HepG2 (cell line): ENCODE results near the gene CCND1. TPM values are rescaled to one million over a fixed set of nuclear protein-coding genes. Genes with fewer than 3 reads are reported as not detected.

Source experiments
- ATAC-seq: fragments of 200-7000 bp; cut with Tn5 transposase; 3 replicates; pipeline ENCODE4 v1.9.1; 2020; ENCODE audit warnings: mild to moderate bottlenecking, moderate library complexity
- BruUV-seq: library from RNA; stranded (reverse); fragments of 400-500 nt; replicated peaks from 2 replicates; lab custom pipeline; 2021; lab: Mats Ljungman, UMichigan
- CTCF ChIA-PET: fragments of 300-600 bp; formaldehyde crosslinking; extraction: SDS; loops from one replicate; lab custom pipeline; 2021; ENCODE audit warnings: low total read pairs, inconsistent platforms, low intra/inter-chr PET ratio; lab: Yijun Ruan, JAX
- POLR2A ChIA-PET: fragments of 350-600 bp; sonication (Branson Sonifier 250); formaldehyde crosslinking; loops from one replicate; lab custom pipeline; 2020; ENCODE audit warnings: antibody characterized with exemption, inconsistent platforms; lab: Yijun Ruan, JAX
- DNase-seq: peaks from one replicate; pipeline ENCODE4 v3.0.0-alpha.2; 2015; ENCODE audit warnings: low spot score
- FAIRE-seq: peaks from 3 replicates; lab custom pipeline; 2011; peaks lifted over from hg19 to GRCh38; lab: Jason Lieb, UNC
- H2AFZ ChIP-seq: one replicate; pipeline ENCODE4 v1.6.1; 2011; ENCODE audit warnings: low read length, inconsistent platforms
- H3K27ac ChIP-seq: fragments of 300-600 bp; 3 replicates; pipeline ENCODE4 v1.8.0; 2011; ENCODE audit warnings: mixed run types, mild to moderate bottlenecking, mixed read lengths, low read length, inconsistent platforms; ENCODE audit not compliant: insufficient read depth; ENCODE audit errors: extremely low read length
- H3K27me3 ChIP-seq, 2 experiments: fragments of 200-600 bp in 1 of 2; 2 replicates in 1 of 2; 3 replicates in 1 of 2; pipeline versions ENCODE4 v1.6.0 to v1.8.0; 2011; ENCODE audit warnings: low read length in 2 of 2, mild to moderate bottlenecking in 2 of 2, moderate library complexity in 2 of 2, inconsistent platforms in 1 of 2; ENCODE audit not compliant: insufficient read depth in 2 of 2, control insufficient read depth in 1 of 2
- H3K36me3 ChIP-seq, 2 experiments: fragments of 200-600 bp in 1 of 2; replicated peaks in 1 of 2; 2 replicates in 1 of 2; 3 replicates in 1 of 2; pipeline versions ENCODE4 v1.5.1 to v1.8.0; 2011; ENCODE audit warnings: low read length in 2 of 2, inconsistent platforms in 1 of 2; ENCODE audit not compliant: insufficient read depth in 2 of 2, control insufficient read depth in 1 of 2
- H3K4me1 ChIP-seq: 2 replicates; pipeline ENCODE4 v1.5.1; 2012; ENCODE audit warnings: low read length, inconsistent platforms; ENCODE audit not compliant: insufficient read depth
- H3K4me2 ChIP-seq: 2 replicates; pipeline ENCODE4 v1.6.0; 2011; ENCODE audit warnings: low read depth, low read length, inconsistent platforms
- H3K4me3 ChIP-seq, 3 experiments: fragments of 200-600 bp in 1 of 3; sonication (generic), shearing (Covaris generic) in 1 of 3; replicated peaks in 1 of 3; 2 replicates each; pipeline ENCODE4 v1.5.1; 2011 to 2016; ENCODE audit warnings: low read length in 3 of 3, inconsistent platforms in 2 of 3, low read depth in 2 of 3, mild to moderate bottlenecking in 2 of 3, control low read depth in 1 of 3, mixed read lengths in 1 of 3; ENCODE audit not compliant: insufficient read depth in 1 of 3
- H3K79me2 ChIP-seq: one replicate; pipeline ENCODE4 v1.6.1; 2011; ENCODE audit warnings: low read length, inconsistent platforms; ENCODE audit not compliant: insufficient read depth
- H3K9ac ChIP-seq: 2 replicates; pipeline ENCODE4 v1.6.0; 2011; ENCODE audit warnings: mild to moderate bottlenecking, low read depth, low read length, inconsistent platforms; ENCODE audit not compliant: insufficient read depth
- H3K9me3 ChIP-seq: 2 replicates; pipeline ENCODE4 v1.5.1; 2012; ENCODE audit warnings: mild to moderate bottlenecking, low read length
- H4K20me1 ChIP-seq: 2 replicates; pipeline ENCODE4 v1.6.0; 2011; ENCODE audit warnings: inconsistent platforms, mild to moderate bottlenecking, low read length, moderate library complexity; ENCODE audit not compliant: insufficient read depth
- ETV5 ChIP-seq: IDR thresholded peaks from 2 replicates; pipeline ENCODE4 v1.6.1; 2018; ENCODE audit warnings: missing biosample characterization, missing genetic modification reagents, inconsistent platforms, borderline replicate concordance
- FLYWCH1 ChIP-seq: sonication (generic); formaldehyde crosslinking; IDR thresholded peaks from 2 replicates; pipeline ENCODE4 v1.8.1; 2023; ENCODE audit warnings: mild to moderate bottlenecking, missing genetic modification reagents
- HNRNPLL ChIP-seq: fragments of 200-400 bp; formaldehyde crosslinking; IDR thresholded peaks from 2 replicates; pipeline ENCODE4 v1.6.1; 2017; ENCODE audit warnings: mild to moderate bottlenecking, low read depth, low read length; ENCODE audit not compliant: poor library complexity, severe bottlenecking
- KAT7 ChIP-seq: IDR thresholded peaks from 2 replicates; pipeline ENCODE4 v1.6.1; 2018; ENCODE audit warnings: borderline replicate concordance, missing compliant biosample characterization
- MED8 ChIP-seq: sonication (generic); formaldehyde crosslinking; IDR thresholded peaks from 2 replicates; pipeline ENCODE4 v1.8.1; 2023; ENCODE audit warnings: mild to moderate bottlenecking, missing genetic modification reagents; ENCODE audit not compliant: insufficient replicate concordance
- NFKBIZ ChIP-seq: IDR thresholded peaks from 2 replicates; pipeline ENCODE4 v1.6.1; 2018; ENCODE audit warnings: missing genetic modification reagents, missing compliant biosample characterization
- PAX8 ChIP-seq: sonication (generic); formaldehyde crosslinking; IDR thresholded peaks from 2 replicates; pipeline ENCODE4 v1.8.0; 2022; ENCODE audit warnings: mild to moderate bottlenecking, missing genetic modification reagents, borderline replicate concordance
- SIX1 ChIP-seq: sonication (generic); formaldehyde crosslinking; IDR thresholded peaks from 2 replicates; pipeline ENCODE4 v1.4.0; 2020; ENCODE audit warnings: missing genetic modification reagents, borderline replicate concordance
- SSRP1 ChIP-seq: IDR thresholded peaks from 2 replicates; pipeline ENCODE4 v1.6.1; 2016; ENCODE audit warnings: control low read depth
- ZFYVE20 ChIP-seq: sonication (generic); formaldehyde crosslinking; IDR thresholded peaks from 2 replicates; pipeline ENCODE4 v1.8.0; 2023; ENCODE audit warnings: low read depth, mild to moderate bottlenecking, moderate library complexity, missing genetic modification reagents, borderline replicate concordance
- ZNF124 ChIP-seq: sonication (generic); formaldehyde crosslinking; IDR thresholded peaks from 2 replicates; pipeline ENCODE4 v1.4.0; 2020; ENCODE audit warnings: missing genetic modification reagents
- ZNF143 ChIP-seq: sonication (generic); formaldehyde crosslinking; IDR thresholded peaks from 2 replicates; pipeline ENCODE4 v1.4.0; 2020; ENCODE audit warnings: missing genetic modification reagents
- ZNF24 ChIP-seq: fragments of 450-650 bp; IDR thresholded peaks from 2 replicates; pipeline ENCODE4 v1.6.1; 2017; ENCODE audit warnings: antibody characterized with exemption, mild to moderate bottlenecking
- ZNF512 ChIP-seq: sonication (generic); formaldehyde crosslinking; IDR thresholded peaks from 2 replicates; pipeline ENCODE4 v1.4.0; 2020; ENCODE audit warnings: mild to moderate bottlenecking, missing genetic modification reagents
- ZNF567 ChIP-seq: sonication (generic); formaldehyde crosslinking; IDR thresholded peaks from 2 replicates; pipeline ENCODE4 v1.8.1; 2023; ENCODE audit warnings: mild to moderate bottlenecking, missing genetic modification reagents, borderline replicate concordance
- ZNF614 ChIP-seq: IDR thresholded peaks from 2 replicates; pipeline ENCODE4 v1.6.1; 2018; ENCODE audit warnings: missing biosample characterization, missing genetic modification reagents, inconsistent platforms, borderline replicate concordance
- ZNF687 ChIP-seq: sonication (generic); formaldehyde crosslinking; IDR thresholded peaks from 2 replicates; pipeline ENCODE4 v1.5.1; 2020; ENCODE audit warnings: mild to moderate bottlenecking, missing genetic modification reagents, moderate library complexity
- WGBS: methylation state at CpG from one replicate; pipeline ENCODE4 v1.1.6; 2017; ENCODE audit warnings: low lambda C conversion rate; 5-methylcytosine and 5-hydroxymethylcytosine counted together
- in situ Hi-C: cut with HindIII; loops from 2 replicates; pipeline ENCODE4 v1.10.0; 2017; ENCODE audit warnings: low pct_unique_long_range_greater_than_20kb; ENCODE audit not compliant: extremely low pct_ligation_motif_present
- intact Hi-C: fragments of 100-400 bp; cut with micrococcal nuclease; formaldehyde crosslinking; loops from one replicate; pipeline ENCODE4 v1.10.0; 2022; ENCODE audit not compliant: unreplicated experiment
- polyA plus RNA-seq, 8 experiments: library from polyadenylated mRNA; depleted of rRNA in 3 of 8; stranded (reverse) in 7 of 8; unstranded in 1 of 8; fragments of >200 nt; fragmentation: Illumina TruSeq in 4 of 8; extraction: Trizol in 4 of 8; gene quantifications; 2 replicates each; pipeline versions ENCODE4 v1.2.1 to v1.2.3, GENCODE V29; 2011 to 2016; ENCODE audit warnings: low read depth in 4 of 8, missing spikeins in 1 of 8, mixed read lengths in 1 of 8; ENCODE audit not compliant: insufficient read depth in 1 of 8
- total RNA-seq, 5 experiments: library from RNA; depleted of rRNA; stranded (reverse); fragments of >200 nt; fragmentation: Illumina TruSeq; extraction: Trizol; gene quantifications; 2 replicates each; pipeline ENCODE4 v1.2.3, GENCODE V29; 2016; ENCODE audit warnings: low read depth in 1 of 5
- TF ChIP-seq, protein P1 (sequence below): IDR thresholded peaks from 2 replicates; pipeline ENCODE4 v1.6.1; 2016; ENCODE audit warnings: missing genetic modification reagents, missing compliant biosample characterization
- TF ChIP-seq, protein P2 (sequence below): sonication (generic); formaldehyde crosslinking; IDR thresholded peaks from 2 replicates; pipeline ENCODE4 v1.4.0; 2020; ENCODE audit warnings: missing genetic modification reagents

Gene CCND1
- total and polyA plus RNA-seq, 2 of the 13 experiments (the other 11 are each of a cell fraction or from before 2014, with no cell fraction given), result 107 to 136 TPM

DNA sequence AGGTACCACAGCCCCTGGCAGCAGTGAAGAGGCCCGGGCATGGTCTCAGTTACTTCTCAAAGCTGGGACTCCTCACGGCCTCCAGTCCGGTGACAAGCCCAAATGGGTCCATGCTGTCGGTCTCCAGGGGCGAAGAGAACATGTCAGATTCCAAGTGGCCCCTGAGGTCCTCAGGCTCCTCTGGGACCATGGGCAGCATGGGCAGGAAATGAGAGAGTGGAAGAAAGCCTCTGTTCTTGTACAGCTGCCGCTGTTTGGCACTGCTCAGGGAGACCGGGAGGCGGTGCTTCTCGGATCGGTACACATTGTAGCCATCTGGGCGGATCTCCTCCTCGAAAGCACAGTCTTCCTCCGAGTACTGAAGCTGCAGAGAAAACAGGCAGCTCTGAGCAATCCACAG, 58.3 kb downstream of the CCND1 start:
- intact Hi-C loops, result no loop called here
- peak overlapping the region; percentile 23; the same call in 1 of the 2 replicates for H3K9ac ChIP-seq
- FAIRE-seq (peak; percentile 53), DNase-seq (no peak), ATAC-seq (peak; percentile 35)
- CTCF ChIA-PET, result no interaction called here
- peaks cover 75% of the 10 kb centered on the region for H3K4me1 ChIP-seq
- no peaks in the 10 kb centered on the region for H4K20me1 ChIP-seq
- POLR2A ChIA-PET, result interaction anchor here (1.2 to 2.0 kb wide), 2 partner anchors 10 to 11 kb away, joined by 4 to 7 read pairs; no protein-coding TSS in a partner anchor
- H3K79me2 ChIP-seq, result no peaks in the 10 kb centered on the region
- H3K27me3 ChIP-seq, result peaks cover 2 to 32% of the 10 kb centered on the region in 2 experiments; a peak in 3 of 5 replicates
- peak overlapping the region; percentile 82 for H3K4me2 ChIP-seq
- in situ Hi-C loops, result no loop called here
- no TSS peak for BruUV-seq
- H3K4me3 ChIP-seq, result peak overlapping the region in 1 of 3 experiments; percentile 32; a peak in 1 of 6 replicates
- no peaks in the 10 kb centered on the region for H3K9me3 ChIP-seq
- no peak overlapping the region for H2AFZ ChIP-seq
- H3K27ac ChIP-seq, result no peak overlapping the region
- H3K36me3 ChIP-seq, result no peaks in the 10 kb centered on the region
- WGBS, result no CpG with 5 or more reads among the region's 13 CpGs
- no peak for TF ChIP-seq ZNF124
- TF ChIP-seq SIX1 (CRISPR knock-in tag), result no peak
- no peak for TF ChIP-seq ZNF512
- no peak for TF ChIP-seq ZNF24
- no peak for TF ChIP-seq NFKBIZ (CRISPR knock-in tag)
- TF ChIP-seq, protein P1, sequence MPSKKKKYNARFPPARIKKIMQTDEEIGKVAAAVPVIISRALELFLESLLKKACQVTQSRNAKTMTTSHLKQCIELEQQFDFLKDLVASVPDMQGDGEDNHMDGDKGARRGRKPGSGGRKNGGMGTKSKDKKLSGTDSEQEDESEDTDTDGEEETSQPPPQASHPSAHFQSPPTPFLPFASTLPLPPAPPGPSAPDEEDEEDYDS (CRISPR knock-in tag), result no peak
- TF ChIP-seq ZNF687 (CRISPR knock-in tag), result peak; percentile 44
- peak; percentile 11; the same call in 1 of the 2 replicates for TF ChIP-seq ETV5 (CRISPR knock-in tag)
- TF ChIP-seq, protein P2, sequence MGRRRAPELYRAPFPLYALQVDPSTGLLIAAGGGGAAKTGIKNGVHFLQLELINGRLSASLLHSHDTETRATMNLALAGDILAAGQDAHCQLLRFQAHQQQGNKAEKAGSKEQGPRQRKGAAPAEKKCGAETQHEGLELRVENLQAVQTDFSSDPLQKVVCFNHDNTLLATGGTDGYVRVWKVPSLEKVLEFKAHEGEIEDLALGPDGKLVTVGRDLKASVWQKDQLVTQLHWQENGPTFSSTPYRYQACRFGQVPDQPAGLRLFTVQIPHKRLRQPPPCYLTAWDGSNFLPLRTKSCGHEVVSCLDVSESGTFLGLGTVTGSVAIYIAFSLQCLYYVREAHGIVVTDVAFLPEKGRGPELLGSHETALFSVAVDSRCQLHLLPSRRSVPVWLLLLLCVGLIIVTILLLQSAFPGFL (CRISPR knock-in tag), result no peak
- TF ChIP-seq PAX8 (CRISPR knock-in tag), result no peak
- TF ChIP-seq ZNF143 (CRISPR knock-in tag), result no peak
- TF ChIP-seq HNRNPLL, result no peak
- TF ChIP-seq KAT7 (CRISPR knock-in tag), result no peak
- no peak for TF ChIP-seq SSRP1
- TF ChIP-seq MED8 (CRISPR knock-in tag), result no peak
- TF ChIP-seq ZNF567 (CRISPR knock-in tag), result no peak
- TF ChIP-seq ZFYVE20 (CRISPR knock-in tag), result no peak
- no peak for TF ChIP-seq ZNF614
- no peak for TF ChIP-seq FLYWCH1
